ENCODE data around the gene CACNA2D2.

GRCh38 chr3:50378024-50378423 is 125.4 kb downstream of the CACNA2D2 start:
- TF ChIP-seq CTCF (IDR thresholded peaks at IDR 0.05) (no peak), POLR2AphosphoS5 (IDR thresholded peaks at IDR 0.05) (no peak), POLR2A (IDR thresholded peaks at IDR 0.05) (no peak)

Measured in prostate gland (tissue), 2 donors.